GM08714 (cell line): Measurements from ENCODE around the gene PLCG1.

Experiments
- H3K4me3 ChIP-seq: fragments of 200-500 bp; sonication (Bioruptor generic); 2 replicates; pipeline ENCODE4 v1.5.1; 2014; ENCODE audit warnings: mild to moderate bottlenecking, low read length, inconsistent platforms
- ZNF274 ChIP-seq: IDR thresholded peaks from 2 replicates; pipeline ENCODE4 v1.6.1; 2012; ENCODE audit warnings: mild to moderate bottlenecking, low read depth, low read length

The PLCG1 gene

DNA sequence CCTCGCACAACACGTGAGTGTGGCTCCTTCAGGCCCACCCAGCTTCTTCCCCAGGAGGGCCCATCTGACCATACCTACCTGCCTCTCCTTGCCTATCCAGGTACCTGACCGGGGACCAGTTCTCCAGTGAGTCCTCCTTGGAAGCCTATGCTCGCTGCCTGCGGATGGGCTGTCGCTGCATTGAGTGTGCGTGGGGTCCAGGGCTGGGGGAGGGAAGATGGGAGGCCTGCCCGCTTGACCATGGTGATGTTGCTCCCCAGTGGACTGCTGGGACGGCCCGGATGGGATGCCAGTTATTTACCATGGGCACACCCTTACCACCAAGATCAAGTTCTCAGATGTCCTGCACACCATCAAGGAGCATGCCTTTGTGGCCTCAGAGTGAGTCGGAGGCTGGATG is 26.5 kb downstream of the PLCG1 start:
- no peak overlapping the region for H3K4me3 ChIP-seq
- no peak for TF ChIP-seq ZNF274

DNA sequence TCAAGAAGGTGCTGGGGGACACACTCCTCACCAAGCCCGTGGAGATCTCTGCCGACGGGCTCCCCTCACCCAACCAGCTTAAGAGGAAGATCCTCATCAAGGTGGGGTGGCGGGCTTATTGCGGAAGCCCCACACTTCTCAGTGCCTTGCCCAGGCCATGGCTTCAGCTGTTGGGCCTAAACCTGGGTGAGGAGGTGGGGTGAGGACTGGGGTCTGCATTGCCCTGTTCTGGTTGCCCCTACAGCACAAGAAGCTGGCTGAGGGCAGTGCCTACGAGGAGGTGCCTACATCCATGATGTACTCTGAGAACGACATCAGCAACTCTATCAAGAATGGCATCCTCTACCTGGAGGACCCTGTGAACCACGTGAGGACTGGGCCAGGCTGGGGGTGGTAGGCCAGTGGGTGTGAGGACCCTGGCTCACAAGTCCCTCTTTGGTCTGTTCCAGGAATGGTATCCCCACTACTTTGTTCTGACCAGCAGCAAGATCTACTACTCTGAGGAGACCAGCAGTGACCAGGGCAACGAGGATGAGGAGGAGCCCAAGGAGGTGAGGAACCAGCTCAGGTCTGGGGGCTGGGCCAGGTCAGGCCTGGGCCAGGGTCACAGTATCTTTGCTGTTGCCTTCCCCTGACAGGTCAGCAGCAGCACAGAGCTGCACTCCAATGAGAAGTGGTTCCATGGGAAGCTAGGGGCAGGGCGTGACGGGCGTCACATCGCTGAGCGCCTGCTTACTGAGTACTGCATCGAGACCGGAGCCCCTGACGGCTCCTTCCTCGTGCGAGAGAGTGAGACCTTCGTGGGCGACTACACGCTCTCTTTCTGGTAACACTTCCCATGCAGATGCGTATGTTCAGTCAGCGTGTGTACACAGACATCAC is 27.9 kb downstream of the PLCG1 start:
- H3K4me3 ChIP-seq: no peak overlapping the region
- TF ChIP-seq ZNF274: no peak

GRCh38 chr20:41166201-41167117 is 29.1 kb downstream of the PLCG1 start:
- TF ChIP-seq ZNF274: no peak
- H3K4me3 ChIP-seq: no peak overlapping the region

DNA sequence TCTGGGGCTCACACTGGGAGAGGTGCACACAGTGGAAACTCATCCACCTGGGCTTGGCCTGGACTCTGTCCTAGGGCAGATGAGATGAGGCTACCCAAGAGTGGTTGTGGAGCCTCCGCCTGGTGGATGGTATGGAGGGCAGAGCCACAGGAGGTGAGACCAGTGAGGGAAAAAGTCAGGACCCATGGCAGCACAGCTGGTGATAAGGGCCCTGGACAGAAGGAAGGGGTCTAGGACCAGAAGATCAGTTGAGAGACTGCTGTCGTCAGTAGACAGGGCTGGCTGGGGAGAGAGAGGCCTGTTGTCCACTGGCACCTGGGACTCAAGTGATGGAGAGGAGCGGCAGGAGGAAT is 29.8 kb downstream of the PLCG1 start:
- H3K4me3 ChIP-seq: no peak overlapping the region
- no peak for TF ChIP-seq ZNF274

DNA sequence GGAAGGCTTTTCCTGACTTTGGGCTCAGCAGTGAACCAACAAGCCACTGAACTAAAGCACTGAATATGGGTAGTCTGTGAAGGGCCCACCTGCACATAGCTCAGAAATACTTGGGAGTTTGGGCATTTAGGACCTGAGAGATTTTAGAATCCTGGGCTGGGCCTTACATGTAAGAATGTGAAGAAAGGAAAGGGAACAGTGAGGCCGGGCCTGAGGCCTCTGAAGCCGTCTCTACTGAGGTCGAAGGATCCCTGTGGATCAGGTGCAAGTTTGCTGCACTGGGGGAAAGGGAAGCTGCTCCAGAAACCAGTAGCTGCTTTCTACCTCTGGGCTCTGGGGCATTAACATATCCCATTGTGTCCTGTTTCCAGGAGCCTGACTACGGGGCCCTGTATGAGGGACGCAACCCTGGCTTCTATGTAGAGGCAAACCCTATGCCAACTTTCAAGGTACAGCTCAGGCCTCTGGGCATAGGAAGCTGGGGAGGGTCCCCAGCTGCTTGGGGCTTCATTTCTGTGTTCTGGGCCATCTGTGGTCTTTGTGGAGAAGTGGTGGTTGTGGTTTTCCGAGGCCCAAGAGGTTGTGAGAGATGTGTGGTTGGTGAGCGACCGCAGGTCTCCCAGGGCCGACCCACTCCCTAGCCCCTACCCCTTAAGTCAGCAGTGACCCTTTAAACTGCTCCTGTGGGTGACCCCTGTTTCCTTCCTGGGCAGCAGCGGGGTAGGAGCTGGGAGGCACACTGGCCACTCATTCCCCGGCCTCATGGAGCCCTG is 30.3 kb downstream of the PLCG1 start:
- TF ChIP-seq ZNF274: no peak
- no peak overlapping the region for H3K4me3 ChIP-seq

- no peak for TF ChIP-seq ZNF274
These were observed 31.2 kb downstream of the PLCG1 start for GRCh38 chr20:41168281-41169161.

GRCh38 chr20:41169162-41169690 is 31.9 kb downstream of the PLCG1 start:
- TF ChIP-seq ZNF274: no peak
- no peak overlapping the region for H3K4me3 ChIP-seq

More at GRCh38 chr20:41168281-41169161, 31.2 kb downstream of the PLCG1 start:
- H3K4me3 ChIP-seq: no peak overlapping the region

DNA sequence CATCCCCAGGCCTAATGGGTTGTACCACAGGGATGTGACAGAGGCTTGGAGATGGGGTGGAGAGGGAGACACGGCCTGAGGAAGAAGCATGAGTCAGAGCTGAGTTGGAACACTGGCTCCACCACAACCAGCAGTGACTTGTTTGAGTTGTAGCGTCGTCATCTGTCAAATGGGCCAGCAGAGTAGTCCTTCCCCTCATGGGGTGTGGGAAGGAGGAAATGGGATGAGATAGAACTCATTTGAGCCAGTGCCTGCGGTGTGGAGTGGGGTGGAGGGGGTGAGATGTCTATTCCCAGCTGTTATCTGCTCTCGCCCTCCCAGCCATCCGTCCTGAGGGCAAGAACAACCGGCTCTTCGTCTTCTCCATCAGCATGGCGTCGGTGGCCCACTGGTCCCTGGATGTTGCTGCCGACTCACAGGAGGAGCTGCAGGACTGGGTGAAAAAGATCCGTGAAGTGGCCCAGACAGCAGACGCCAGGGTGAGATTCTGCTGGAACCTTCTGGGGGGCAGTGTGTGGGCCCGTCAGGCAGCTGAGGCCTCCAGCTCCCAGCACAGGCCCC is 32.5 kb downstream of the PLCG1 start:
- no peak for TF ChIP-seq ZNF274
- no peak overlapping the region for H3K4me3 ChIP-seq

GRCh38 chr20:41170386-41171105 is 33.2 kb downstream of the PLCG1 start:
- H3K4me3 ChIP-seq: no peak overlapping the region
- TF ChIP-seq ZNF274: no peak

DNA sequence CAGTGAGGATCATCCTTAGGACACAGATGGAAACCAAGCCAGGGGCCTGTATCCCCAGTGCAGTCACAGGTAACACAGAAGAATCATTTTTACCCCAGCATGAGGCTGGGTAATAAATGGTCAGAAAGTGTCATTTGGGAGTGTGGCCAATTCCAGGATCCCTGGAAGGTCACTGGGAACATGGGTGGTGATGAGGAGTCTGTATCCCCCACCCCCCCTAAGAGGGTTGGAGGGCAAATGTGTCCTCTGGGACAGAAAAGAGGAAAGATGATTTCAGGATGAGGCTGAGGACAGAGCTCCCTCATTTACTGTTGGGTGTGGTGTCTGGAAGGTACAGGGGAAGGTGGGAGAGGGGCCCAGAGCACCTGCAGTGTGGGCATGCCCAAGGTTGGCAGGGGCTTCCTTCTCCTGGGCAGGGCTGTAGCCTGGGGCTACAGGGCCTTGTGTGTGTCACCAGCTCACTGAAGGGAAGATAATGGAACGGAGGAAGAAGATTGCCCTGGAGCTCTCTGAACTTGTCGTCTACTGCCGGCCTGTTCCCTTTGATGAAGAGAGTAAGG is 34.5 kb downstream of the PLCG1 start:
- no peak for TF ChIP-seq ZNF274
- H3K4me3 ChIP-seq: no peak overlapping the region

GRCh38 chr20:41172296-41173140 is 35.2 kb downstream of the PLCG1 start:
- no peak for TF ChIP-seq ZNF274
- no peak overlapping the region for H3K4me3 ChIP-seq
